Measurements from ENCODE around the gene ALOX5.

- TF ChIP-seq POLR2AphosphoS5 (IDR thresholded peaks at IDR 0.05; ENCODE audit: low read depth, low read length) (no peak), TAF1 (IDR thresholded peaks at IDR 0.05; ENCODE audit: low read depth, low read length) (no peak), POLR2A (IDR thresholded peaks at IDR 0.05; ENCODE audit: low read depth, low read length) (no peak)
Measured at GRCh38 chr10:45424668-45425404, 50.8 kb downstream of the ALOX5 start.
